GM18517 (cell line): Measurements from ENCODE around the gene LIPK.

ENCODE experiments used
- ATAC-seq: cut with Tn5 transposase; IDR thresholded peaks from one replicate; pipeline ENCODE4 v1.9.1; 2021; ENCODE audit warnings: mild to moderate bottlenecking, moderate library complexity; ENCODE audit not compliant: unreplicated experiment

LIPK gene

DNA sequence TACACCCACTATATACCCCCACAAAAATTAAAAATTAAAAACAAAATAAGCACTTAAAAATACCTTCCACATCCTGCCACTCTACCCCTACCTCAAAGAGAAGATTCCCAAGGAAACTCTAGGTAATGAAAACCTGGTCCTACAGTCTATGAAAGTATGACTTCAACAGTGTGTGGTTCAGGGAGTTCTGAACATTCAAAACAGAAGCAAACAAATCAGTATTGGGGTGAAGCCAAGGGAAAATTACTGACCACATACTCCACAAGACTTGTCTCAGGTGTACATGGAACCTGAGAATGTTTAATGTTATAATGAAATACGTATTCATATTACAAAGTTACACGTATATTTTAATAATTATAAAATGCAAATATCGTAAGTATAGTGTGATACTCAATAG, 76.2 kb downstream of the LIPK start:
- ATAC-seq: no peak

DNA sequence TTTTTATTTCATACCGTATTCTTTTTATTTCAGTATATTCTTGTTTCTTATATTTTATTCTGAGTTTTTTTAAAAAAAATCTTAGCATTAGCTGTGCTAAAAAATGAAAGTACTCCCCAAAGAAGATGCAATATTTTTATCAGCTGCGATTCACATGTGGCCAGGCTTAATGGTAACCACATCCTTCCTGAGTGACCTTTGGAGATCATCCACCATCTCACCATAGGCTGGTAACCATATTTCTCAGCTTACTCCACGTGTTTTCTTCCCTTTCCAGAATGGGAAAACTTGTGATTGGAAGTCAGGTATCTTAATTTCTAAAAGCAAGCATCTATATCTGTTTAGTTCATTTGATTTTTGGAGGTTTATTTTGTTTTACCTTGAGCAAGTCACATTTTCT, 77.7 kb downstream of the LIPK start:
- no peak for ATAC-seq

DNA sequence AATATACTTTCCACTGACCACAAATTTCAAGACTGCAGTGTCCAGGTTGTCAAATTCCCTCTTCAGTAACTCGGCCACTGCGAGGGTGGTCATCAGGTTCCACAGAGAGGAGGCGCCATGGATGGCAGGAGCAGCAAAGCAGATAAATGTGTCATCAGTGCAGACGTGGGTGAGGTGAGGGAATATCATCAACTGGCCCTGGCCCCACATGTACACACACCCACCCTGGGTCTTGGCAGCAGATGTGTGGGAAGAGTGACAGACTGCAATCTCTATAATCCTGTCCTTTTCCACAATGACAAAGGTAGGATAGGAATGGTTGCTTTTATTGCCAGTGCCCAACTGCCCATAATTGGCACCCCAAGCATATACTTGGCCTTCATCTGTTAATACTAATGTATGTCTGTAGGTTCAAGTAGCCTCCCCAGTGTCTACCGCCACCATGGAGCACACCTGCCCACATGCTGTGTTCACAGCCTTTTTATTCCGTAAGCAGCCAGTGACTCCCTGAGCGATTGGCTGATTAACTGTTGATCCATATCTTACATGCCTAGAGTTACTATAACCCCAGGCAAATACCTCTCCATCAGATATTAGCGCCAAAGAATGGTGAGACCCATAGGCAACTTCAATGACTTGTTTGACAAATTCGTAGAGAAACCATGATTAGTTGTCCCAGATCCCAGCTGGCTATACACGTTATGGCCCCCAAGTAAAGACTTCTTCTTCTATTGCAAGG, 80.2 kb downstream of the LIPK start:
- ATAC-seq: no peak

DNA sequence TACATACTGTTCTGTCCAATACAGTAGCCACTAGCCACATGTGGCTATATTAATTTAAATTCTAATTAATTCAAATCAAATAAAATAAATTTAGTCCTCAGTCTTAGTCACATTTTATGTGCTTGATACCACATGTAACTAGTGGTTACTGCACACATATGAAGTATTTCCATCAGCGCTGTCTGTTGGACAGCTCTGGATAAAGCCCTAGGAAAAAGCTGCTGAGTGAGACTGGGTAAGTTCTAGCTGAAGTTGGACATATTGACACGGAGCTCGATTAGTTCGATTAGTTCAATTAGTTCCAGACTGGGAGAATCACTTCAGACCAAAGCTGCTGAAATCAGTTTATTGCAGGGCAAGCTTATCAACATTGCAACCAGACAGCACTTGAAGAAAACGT, 81.4 kb downstream of the LIPK start:
- ATAC-seq: no peak

DNA sequence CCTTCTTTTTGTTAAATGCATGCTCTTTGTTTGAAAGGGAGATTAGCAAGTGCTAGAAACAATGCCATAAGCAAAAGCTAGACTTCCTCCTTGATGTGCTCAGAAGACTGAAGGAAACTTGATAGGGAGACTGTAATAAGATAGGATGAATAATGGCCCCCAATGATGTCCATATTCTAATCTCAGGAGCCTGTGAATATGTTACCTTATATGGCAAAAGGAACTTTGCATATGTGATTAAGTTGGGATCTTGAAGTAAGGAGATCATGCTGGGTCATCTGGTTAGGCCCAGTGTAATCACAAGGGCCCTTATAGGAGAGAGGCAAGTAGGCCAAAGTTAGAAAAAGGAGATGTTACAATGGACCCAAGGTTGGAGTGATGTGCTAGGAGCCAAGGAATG, 82.9 kb downstream of the LIPK start:
- no peak for ATAC-seq

DNA sequence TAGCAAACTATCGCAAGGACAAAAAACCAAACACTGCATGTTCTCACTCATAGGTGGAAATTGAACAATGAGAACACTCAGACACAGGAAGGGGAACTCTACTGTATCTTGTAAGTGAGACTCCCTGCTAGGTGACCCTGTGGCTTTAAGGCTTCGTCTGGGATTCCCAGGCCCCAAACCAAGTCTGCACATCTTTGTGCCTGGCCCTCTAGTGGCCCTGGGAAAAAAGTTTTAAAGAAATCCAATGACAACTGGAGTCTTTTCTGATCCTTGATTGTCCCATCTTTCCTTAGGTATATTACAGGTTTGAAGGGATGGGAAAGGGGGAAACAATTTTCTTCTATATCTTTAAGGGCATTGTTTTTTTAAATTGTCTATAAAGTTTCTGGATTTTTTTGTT, 85.9 kb downstream of the LIPK start:
- ATAC-seq: no peak

DNA sequence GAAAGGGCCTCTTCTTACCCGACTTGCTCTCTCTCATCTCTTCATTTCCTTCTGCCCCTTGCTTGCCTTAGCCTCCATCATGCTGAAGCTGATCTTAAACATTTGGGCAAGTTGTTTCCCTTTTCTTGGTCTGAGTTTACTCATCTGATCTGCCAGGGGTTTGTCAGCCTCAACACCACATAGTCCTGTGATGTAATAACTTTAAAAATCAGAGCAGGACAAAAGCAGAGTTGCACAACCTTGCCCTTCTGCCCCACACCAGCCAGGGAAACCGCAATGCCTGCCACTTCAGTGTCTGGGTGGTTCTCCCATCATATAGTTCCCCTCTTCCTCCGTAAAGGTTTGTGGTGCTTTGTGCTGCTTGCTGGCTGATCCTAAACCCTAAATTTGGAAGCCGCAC, 86.6 kb downstream of the LIPK start:
- ATAC-seq: no peak

DNA sequence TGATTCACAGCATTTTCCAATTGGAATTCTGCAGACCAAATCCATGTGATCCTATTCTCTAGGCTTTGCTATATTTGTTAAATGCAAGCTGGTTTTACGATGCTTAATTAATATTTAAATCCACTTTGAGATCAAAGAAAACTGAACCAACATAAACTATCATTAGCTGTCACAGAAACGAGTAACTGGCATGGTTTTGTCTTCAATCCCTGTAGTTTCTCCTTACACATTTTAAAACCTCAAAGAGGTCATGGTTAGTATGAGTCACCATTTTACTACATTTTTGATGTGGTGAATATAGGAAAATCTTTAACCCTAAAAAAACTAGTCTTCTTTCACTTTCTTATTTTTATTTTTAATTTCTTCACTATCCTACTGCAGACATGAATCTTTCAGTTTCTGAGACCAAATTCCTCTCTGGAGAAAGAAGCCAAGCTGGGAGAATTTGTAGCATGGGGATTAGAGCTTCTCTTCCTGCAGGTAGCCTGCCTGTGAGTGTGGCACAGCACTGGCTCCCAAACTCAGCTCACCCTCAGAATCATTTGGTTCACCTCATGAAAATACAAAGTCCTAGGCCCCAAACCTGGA, 87.8 kb downstream of the LIPK start:
- ATAC-seq: no peak

DNA sequence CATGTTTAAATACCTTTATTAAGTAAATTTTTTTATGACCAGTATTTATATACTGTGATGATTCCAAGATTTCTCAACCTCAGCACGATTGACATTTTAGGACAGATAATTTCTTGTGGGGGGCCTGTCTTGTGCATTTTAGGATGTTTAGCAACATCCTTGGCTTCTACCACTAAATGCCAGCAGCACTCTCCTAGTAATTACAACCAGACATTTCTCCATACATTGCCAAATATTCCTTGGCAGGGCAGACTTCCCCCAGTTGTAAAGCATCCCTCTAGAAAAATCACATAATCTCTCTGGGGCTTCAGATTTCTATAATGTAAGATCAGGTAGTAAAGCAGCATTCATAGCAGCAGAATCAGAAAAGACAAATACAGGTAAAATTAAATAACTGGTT, 88.7 kb downstream of the LIPK start:
- ATAC-seq: no peak

DNA sequence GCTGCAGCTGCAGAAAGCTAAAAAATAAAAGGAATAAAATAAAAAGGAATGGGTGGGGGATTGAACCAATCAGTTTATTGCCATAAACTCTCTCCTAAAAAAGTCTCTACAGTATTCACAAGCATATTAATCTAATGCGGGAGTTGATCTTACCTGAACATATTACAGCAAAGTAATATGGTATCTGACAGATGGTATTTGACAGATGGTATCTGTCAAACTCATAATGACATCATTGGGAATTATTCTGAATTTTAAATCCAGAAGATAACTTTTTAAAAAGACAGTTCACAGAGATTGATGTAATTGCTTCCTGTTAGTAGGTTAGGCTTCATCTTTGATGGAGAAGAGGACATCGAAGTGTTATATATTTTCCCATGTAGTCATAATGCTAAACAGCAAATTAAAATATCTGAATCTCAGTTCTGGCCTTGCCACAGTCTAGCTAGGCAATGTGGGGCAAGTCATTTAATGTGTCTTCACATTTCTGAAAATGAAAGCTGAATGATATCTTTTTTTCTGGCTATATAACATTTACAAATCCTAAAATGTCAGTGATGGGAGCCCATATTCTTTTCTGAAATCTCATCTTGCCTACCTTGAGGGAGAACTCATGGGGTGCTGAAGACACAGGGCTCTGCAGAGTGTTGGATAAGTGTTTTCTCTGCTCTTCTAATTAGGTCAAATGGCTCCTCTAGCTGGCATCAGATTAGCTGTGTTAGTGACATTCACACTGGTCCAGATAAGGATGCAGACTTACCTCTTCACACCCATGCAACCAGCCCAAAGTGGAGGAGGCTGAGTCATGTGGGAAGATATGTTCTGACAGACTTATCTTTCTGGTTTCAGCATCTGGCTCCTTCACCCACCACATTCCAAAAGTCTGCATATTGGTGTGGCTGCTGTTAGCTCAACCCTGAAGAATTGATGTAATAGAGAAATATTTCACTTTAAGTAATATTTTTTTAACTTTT, 94.4 kb downstream of the LIPK start:
- no peak for ATAC-seq
